Ramos (cell line): ENCODE data around the gene PDE11A.

ENCODE experiments used
- in situ Hi-C: fragments of 300-500 bp; cut with MboI; formaldehyde crosslinking; loops from one replicate; pipeline ENCODE4 v1.14.3; 2022; ENCODE audit warnings: low sequenced_read_pairs; ENCODE audit not compliant: unreplicated experiment

PDE11A gene

GRCh38 chr2:177658309-177658708 lies 414.3 kb downstream of the PDE11A start:
- in situ Hi-C loops: no loop called here

- in situ Hi-C loops: no loop called here
Observed at GRCh38 chr2:177651833-177652232, 420.7 kb downstream of the PDE11A start.

- in situ Hi-C loops: no loop called here
Observed at GRCh38 chr2:177649568-177650518, 422.7 kb downstream of the PDE11A start.

GRCh38 chr2:177646791-177647190 lies 425.8 kb downstream of the PDE11A start:
- in situ Hi-C loops: no loop called here

- in situ Hi-C loops: no loop called here
Observed at GRCh38 chr2:177646241-177646640, 426.3 kb downstream of the PDE11A start.

GRCh38 chr2:177641331-177641730 lies 431.2 kb downstream of the PDE11A start:
- in situ Hi-C loops: no loop called here

- in situ Hi-C loops: no loop called here
Observed at GRCh38 chr2:177640423-177640822, 432.2 kb downstream of the PDE11A start.

GRCh38 chr2:177639262-177639914 lies 433.2 kb downstream of the PDE11A start:
- in situ Hi-C loops: no loop called here

- in situ Hi-C loops: no loop called here
Observed at GRCh38 chr2:177638507-177638906, 434.1 kb downstream of the PDE11A start.

- in situ Hi-C loops: no loop called here
Observed at GRCh38 chr2:177636672-177637071, 435.9 kb downstream of the PDE11A start.

- in situ Hi-C loops: no loop called here
Observed at GRCh38 chr2:177635696-177636095, 436.9 kb downstream of the PDE11A start.

GRCh38 chr2:177633910-177634294 lies 438.7 kb downstream of the PDE11A start:
- in situ Hi-C loops: no loop called here

- in situ Hi-C loops: no loop called here
Observed at GRCh38 chr2:177633111-177633510, 439.5 kb downstream of the PDE11A start.

GRCh38 chr2:177631680-177632079 lies 440.9 kb downstream of the PDE11A start:
- in situ Hi-C loops: no loop called here

GRCh38 chr2:177629357-177630024 lies 443.1 kb downstream of the PDE11A start:
- in situ Hi-C loops: no loop called here

GRCh38 chr2:177628831-177629230 lies 443.7 kb downstream of the PDE11A start:
- in situ Hi-C loops: no loop called here

- in situ Hi-C loops: no loop called here
Observed at GRCh38 chr2:177625744-177626650, 446.6 kb downstream of the PDE11A start.

GRCh38 chr2:177622521-177622920 lies 450.1 kb downstream of the PDE11A start:
- in situ Hi-C loops: no loop called here

GRCh38 chr2:177619986-177620385 lies 452.6 kb downstream of the PDE11A start:
- in situ Hi-C loops: no loop called here

GRCh38 chr2:177619461-177619860 lies 453.1 kb downstream of the PDE11A start:
- in situ Hi-C loops: no loop called here
